HCT116 (cell line): ENCODE results near the gene TBC1D16. TPM values are rescaled to one million over a fixed set of nuclear protein-coding genes. Genes with fewer than 3 reads are reported as not detected.

Experiments
- ATAC-seq: fragments of 200-7000 bp; cut with Tn5 transposase; 2 replicates; pipeline ENCODE4 v1.9.1; 2020; ENCODE audit warnings: mild to moderate bottlenecking, moderate library complexity
- BruUV-seq: library from RNA; stranded (reverse); fragments of 400-500 nt; replicated peaks from 2 replicates; lab custom pipeline; 2021; lab: Mats Ljungman, UMichigan
- CTCF ChIA-PET: fragments of 300-600 bp; sonication (Branson Sonifier 250); formaldehyde crosslinking; loops from one replicate; lab custom pipeline; 2021; ENCODE audit warnings: antibody characterized with exemption; lab: Charles Lee
- POLR2A ChIA-PET: fragments of 300-600, 350-600 bp; sonication (Branson Sonifier 250); formaldehyde crosslinking; loops from one replicate; lab custom pipeline; 2021; ENCODE audit warnings: antibody characterized with exemption; lab: Charles Lee
- RAD21 ChIA-PET, 2 experiments: fragments of 300-600 bp; sonication (Branson Sonifier 250); formaldehyde crosslinking; loops; one replicate each; lab custom pipeline; 2023; ENCODE audit warnings: low total read pairs in 2 of 2; ENCODE audit not compliant: uncharacterized antibody in 2 of 2, unreplicated experiment in 2 of 2, low non-redundant PET in 1 of 2; lab: Charles Lee
- DNase-seq: peaks from one replicate; pipeline ENCODE4 v3.0.0-alpha.2; 2010; ENCODE audit warnings: low read depth, low spot score
- H2AFZ ChIP-seq: fragments of 200-600 bp; shearing (Covaris generic), sonication (generic); 2 replicates; pipeline ENCODE4 v1.6.1; 2017; ENCODE audit warnings: low read depth, mixed run types, mixed read lengths, antibody characterized with exemption, low read length; ENCODE audit not compliant: poor library complexity, severe bottlenecking
- H3K27ac ChIP-seq: 2 replicates; pipeline ENCODE4 v1.5.1; 2012; ENCODE audit warnings: low read depth, low read length
- H3K27me3 ChIP-seq: fragments of 200-600 bp; sonication (generic); 2 replicates; pipeline ENCODE4 v1.6.1; 2016; ENCODE audit warnings: mixed run types, low read length, mixed read lengths; ENCODE audit not compliant: insufficient read depth
- H3K36me3 ChIP-seq, 2 experiments: fragments of 200-500 bp in 1 of 2; fragments of 200-600 bp in 1 of 2; sonication (Bioruptor generic) in 1 of 2; sonication (generic) in 1 of 2; 2 replicates each; pipeline versions ENCODE4 v1.5.1 to v1.6.1; 2014 to 2016; ENCODE audit warnings: low read length in 2 of 2, inconsistent platforms in 1 of 2, mixed read lengths in 1 of 2, mixed run types in 1 of 2; ENCODE audit not compliant: insufficient read depth in 2 of 2, control insufficient read depth in 1 of 2
- H3K4me1 ChIP-seq, 2 experiments: fragments of 200-600 bp in 1 of 2; sonication (generic) in 1 of 2; 2 replicates each; pipeline versions ENCODE4 v1.5.1 to v1.6.1; 2012 to 2017; ENCODE audit warnings: low read length in 2 of 2, inconsistent platforms in 1 of 2, mild to moderate bottlenecking in 1 of 2, mixed read lengths in 1 of 2, mixed run types in 1 of 2, moderate library complexity in 1 of 2; ENCODE audit not compliant: insufficient read depth in 2 of 2, control insufficient read depth in 1 of 2
- H3K4me2 ChIP-seq: fragments of 200-600 bp; sonication (generic); 2 replicates; pipeline ENCODE4 v1.6.1; 2017; ENCODE audit warnings: mixed run types, low read length, mixed read lengths
- H3K4me3 ChIP-seq, 2 experiments: fragments of 200-600 bp in 1 of 2; sonication (generic) in 1 of 2; replicated peaks in 1 of 2; 2 replicates each; pipeline ENCODE4 v1.5.1; 2011 to 2016; ENCODE audit warnings: low read length in 2 of 2, control low read depth in 1 of 2, low read depth in 1 of 2, mild to moderate bottlenecking in 1 of 2, mixed read lengths in 1 of 2, mixed run types in 1 of 2
- H3K79me2 ChIP-seq: fragments of 200-600 bp; sonication (generic); 2 replicates; pipeline ENCODE4 v1.6.1; 2017; ENCODE audit warnings: mild to moderate bottlenecking, mixed run types, low read length, moderate library complexity, mixed read lengths; ENCODE audit not compliant: insufficient read depth
- H3K9ac ChIP-seq: fragments of 200-600 bp; sonication (generic); 2 replicates; pipeline ENCODE4 v1.6.1; 2016; ENCODE audit warnings: low read length, mixed read lengths
- H3K9me2 ChIP-seq: fragments of 200-600 bp; sonication (generic), shearing (Covaris generic); 2 replicates; pipeline ENCODE4 v1.6.1; 2017; ENCODE audit warnings: mixed run types, mild to moderate bottlenecking, moderate library complexity; ENCODE audit not compliant: insufficient read depth
- H3K9me3 ChIP-seq, 2 experiments: fragments of 200-500 bp in 1 of 2; fragments of 200-600 bp in 1 of 2; sonication (Bioruptor generic) in 1 of 2; sonication (generic) in 1 of 2; 2 replicates each; pipeline ENCODE4 v1.6.1; 2014 to 2017; ENCODE audit warnings: low read length in 2 of 2, mixed read lengths in 2 of 2, inconsistent platforms in 1 of 2, low read depth in 1 of 2, mild to moderate bottlenecking in 1 of 2, mixed run types in 1 of 2, moderate library complexity in 1 of 2; ENCODE audit not compliant: control insufficient read depth in 1 of 2, insufficient read depth in 1 of 2
- H4K20me1 ChIP-seq: fragments of 200-600 bp; sonication (generic), shearing (Covaris generic); 2 replicates; pipeline ENCODE4 v1.6.1; 2017; ENCODE audit warnings: mixed run types, mild to moderate bottlenecking, moderate library complexity; ENCODE audit not compliant: insufficient read depth
- CBX3 ChIP-seq: IDR thresholded peaks from 2 replicates; pipeline ENCODE4 v1.6.1; 2012; ENCODE audit warnings: low read depth
- CEBPB ChIP-seq: IDR thresholded peaks from 2 replicates; pipeline ENCODE4 v1.6.1; 2012; ENCODE audit warnings: low read depth
- POLR2AphosphoS5 ChIP-seq: IDR thresholded peaks from 2 replicates; pipeline ENCODE4 v1.6.1; 2011; ENCODE audit warnings: mild to moderate bottlenecking, low read depth, low read length, moderate library complexity
- RAD21 ChIP-seq: IDR thresholded peaks from 2 replicates; pipeline ENCODE4 v1.6.1; 2012; ENCODE audit warnings: low read depth, mild to moderate bottlenecking
- SIN3A ChIP-seq: IDR thresholded peaks from 2 replicates; pipeline ENCODE4 v1.6.1; 2012; ENCODE audit warnings: low read depth
- SP1 ChIP-seq: IDR thresholded peaks from 2 replicates; pipeline ENCODE4 v1.6.1; 2012; ENCODE audit warnings: low read depth
- intact Hi-C: fragments of 100-400 bp; cut with micrococcal nuclease; formaldehyde crosslinking; loops from 2 replicates; pipeline ENCODE4 v1.10.0; 2022
- total RNA-seq: library from RNA; stranded (reverse); gene quantifications from one replicate; pipeline ENCODE4 v1.2.1, GENCODE V29; 2021; ENCODE audit not compliant: unreplicated experiment
- TF ChIP-seq, protein P1 (sequence below): IDR thresholded peaks from 2 replicates; pipeline ENCODE4 v1.6.1; 2012; ENCODE audit warnings: low read depth
- TF ChIP-seq, protein P2 (sequence below), 3 experiments: fragments of 200-600 bp in 1 of 3; sonication (generic) in 1 of 3; IDR thresholded peaks in 2 of 3; conservative IDR thresholded peaks in 1 of 3; 2 replicates each; pipeline ENCODE4 v1.5.1; 2012 to 2017; ENCODE audit warnings: low read depth in 2 of 3, low read length in 2 of 3, antibody characterized with exemption in 1 of 3, borderline replicate concordance in 1 of 3, control low read depth in 1 of 3, mild to moderate bottlenecking in 1 of 3, mixed read lengths in 1 of 3, mixed run types in 1 of 3, moderate library complexity in 1 of 3; ENCODE audit not compliant: insufficient read depth in 1 of 3
- TF ChIP-seq, protein P3 (sequence below): IDR thresholded peaks from 2 replicates; pipeline ENCODE4 v1.6.1; 2011; ENCODE audit warnings: mild to moderate bottlenecking, low read length, moderate library complexity; ENCODE audit not compliant: insufficient replicate concordance; ENCODE audit errors: extremely low read depth

Gene TBC1D16
- total RNA-seq, 1 experiment from 2014 or later = 31.1 TPM

DNA sequence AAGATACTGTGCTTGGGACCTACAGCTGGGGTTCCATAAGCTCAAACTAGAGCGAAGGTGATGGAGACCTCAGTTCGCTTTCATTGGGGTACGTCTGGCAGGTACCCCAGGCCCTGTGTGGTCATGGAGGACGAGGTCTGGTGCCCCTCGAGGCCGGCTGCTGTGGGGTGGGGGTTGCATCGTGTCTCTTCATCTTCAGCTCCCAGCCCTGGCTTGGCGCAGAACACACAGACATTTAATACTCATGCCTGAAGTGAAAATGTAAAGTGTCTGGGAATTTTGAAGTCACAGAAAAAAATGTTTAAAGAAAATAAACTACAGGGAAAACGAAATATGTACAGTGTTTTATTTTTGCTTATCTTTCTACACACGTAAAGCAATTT is 80.5 kb downstream of the TBC1D16 start:
- CTCF ChIA-PET = no interaction called here
- H3K9me3 ChIP-seq = no peaks in the 10 kb centered on the region
- RAD21 ChIA-PET = no interaction called here

More for the DNA sequence above, 80.5 kb downstream of the TBC1D16 start:
- no peak overlapping the region for H3K9ac ChIP-seq
- no peaks in the 10 kb centered on the region for H3K36me3 ChIP-seq
- no TSS peak for BruUV-seq
- ATAC-seq (no peak), DNase-seq (no peak)
- POLR2A ChIA-PET = no interaction called here
- H4K20me1 ChIP-seq = no peaks in the 10 kb centered on the region
- TF ChIP-seq SP1 (no peak), CEBPB (no peak), RAD21 (no peak), SIN3A (no peak), POLR2AphosphoS5 (no peak), CBX3 (no peak)
- TF ChIP-seq, protein P1, sequence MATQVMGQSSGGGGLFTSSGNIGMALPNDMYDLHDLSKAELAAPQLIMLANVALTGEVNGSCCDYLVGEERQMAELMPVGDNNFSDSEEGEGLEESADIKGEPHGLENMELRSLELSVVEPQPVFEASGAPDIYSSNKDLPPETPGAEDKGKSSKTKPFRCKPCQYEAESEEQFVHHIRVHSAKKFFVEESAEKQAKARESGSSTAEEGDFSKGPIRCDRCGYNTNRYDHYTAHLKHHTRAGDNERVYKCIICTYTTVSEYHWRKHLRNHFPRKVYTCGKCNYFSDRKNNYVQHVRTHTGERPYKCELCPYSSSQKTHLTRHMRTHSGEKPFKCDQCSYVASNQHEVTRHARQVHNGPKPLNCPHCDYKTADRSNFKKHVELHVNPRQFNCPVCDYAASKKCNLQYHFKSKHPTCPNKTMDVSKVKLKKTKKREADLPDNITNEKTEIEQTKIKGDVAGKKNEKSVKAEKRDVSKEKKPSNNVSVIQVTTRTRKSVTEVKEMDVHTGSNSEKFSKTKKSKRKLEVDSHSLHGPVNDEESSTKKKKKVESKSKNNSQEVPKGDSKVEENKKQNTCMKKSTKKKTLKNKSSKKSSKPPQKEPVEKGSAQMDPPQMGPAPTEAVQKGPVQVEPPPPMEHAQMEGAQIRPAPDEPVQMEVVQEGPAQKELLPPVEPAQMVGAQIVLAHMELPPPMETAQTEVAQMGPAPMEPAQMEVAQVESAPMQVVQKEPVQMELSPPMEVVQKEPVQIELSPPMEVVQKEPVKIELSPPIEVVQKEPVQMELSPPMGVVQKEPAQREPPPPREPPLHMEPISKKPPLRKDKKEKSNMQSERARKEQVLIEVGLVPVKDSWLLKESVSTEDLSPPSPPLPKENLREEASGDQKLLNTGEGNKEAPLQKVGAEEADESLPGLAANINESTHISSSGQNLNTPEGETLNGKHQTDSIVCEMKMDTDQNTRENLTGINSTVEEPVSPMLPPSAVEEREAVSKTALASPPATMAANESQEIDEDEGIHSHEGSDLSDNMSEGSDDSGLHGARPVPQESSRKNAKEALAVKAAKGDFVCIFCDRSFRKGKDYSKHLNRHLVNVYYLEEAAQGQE = no peak
- TF ChIP-seq, protein P2, sequence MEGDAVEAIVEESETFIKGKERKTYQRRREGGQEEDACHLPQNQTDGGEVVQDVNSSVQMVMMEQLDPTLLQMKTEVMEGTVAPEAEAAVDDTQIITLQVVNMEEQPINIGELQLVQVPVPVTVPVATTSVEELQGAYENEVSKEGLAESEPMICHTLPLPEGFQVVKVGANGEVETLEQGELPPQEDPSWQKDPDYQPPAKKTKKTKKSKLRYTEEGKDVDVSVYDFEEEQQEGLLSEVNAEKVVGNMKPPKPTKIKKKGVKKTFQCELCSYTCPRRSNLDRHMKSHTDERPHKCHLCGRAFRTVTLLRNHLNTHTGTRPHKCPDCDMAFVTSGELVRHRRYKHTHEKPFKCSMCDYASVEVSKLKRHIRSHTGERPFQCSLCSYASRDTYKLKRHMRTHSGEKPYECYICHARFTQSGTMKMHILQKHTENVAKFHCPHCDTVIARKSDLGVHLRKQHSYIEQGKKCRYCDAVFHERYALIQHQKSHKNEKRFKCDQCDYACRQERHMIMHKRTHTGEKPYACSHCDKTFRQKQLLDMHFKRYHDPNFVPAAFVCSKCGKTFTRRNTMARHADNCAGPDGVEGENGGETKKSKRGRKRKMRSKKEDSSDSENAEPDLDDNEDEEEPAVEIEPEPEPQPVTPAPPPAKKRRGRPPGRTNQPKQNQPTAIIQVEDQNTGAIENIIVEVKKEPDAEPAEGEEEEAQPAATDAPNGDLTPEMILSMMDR (IDR thresholded peaks at IDR 0.05 in 2 of 3, conservative IDR thresholded peaks at IDR 0.05 in 1 of 3; ENCODE audit: borderline replicate concordance in 1 of 3, insufficient read depth in 1 of 3, low read depth in 2 of 3, low read length in 2 of 3) = no peak
- TF ChIP-seq, protein P3, sequence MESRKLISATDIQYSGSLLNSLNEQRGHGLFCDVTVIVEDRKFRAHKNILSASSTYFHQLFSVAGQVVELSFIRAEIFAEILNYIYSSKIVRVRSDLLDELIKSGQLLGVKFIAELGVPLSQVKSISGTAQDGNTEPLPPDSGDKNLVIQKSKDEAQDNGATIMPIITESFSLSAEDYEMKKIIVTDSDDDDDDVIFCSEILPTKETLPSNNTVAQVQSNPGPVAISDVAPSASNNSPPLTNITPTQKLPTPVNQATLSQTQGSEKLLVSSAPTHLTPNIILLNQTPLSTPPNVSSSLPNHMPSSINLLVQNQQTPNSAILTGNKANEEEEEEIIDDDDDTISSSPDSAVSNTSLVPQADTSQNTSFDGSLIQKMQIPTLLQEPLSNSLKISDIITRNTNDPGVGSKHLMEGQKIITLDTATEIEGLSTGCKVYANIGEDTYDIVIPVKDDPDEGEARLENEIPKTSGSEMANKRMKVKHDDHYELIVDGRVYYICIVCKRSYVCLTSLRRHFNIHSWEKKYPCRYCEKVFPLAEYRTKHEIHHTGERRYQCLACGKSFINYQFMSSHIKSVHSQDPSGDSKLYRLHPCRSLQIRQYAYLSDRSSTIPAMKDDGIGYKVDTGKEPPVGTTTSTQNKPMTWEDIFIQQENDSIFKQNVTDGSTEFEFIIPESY = no peak
- H3K79me2 ChIP-seq = no peaks in the 10 kb centered on the region
- no peaks in the 10 kb centered on the region for H3K9me2 ChIP-seq
- no peak overlapping the region for H3K4me3 ChIP-seq
- no peaks in the 10 kb centered on the region for H3K4me1 ChIP-seq
- intact Hi-C loops = no loop called here
- H2AFZ ChIP-seq = no peak overlapping the region
- H3K27ac ChIP-seq = no peak overlapping the region
- H3K27me3 ChIP-seq = no peaks in the 10 kb centered on the region
- H3K4me2 ChIP-seq = no peak overlapping the region
